SK-N-SH treated with all-trans-retinoic acid at 6 μM for 48 hours (cell line): ENCODE results near the gene SETSIP.

Source experiments
- ARNTL ChIP-seq: fragments of 450-650 bp; formaldehyde crosslinking; IDR thresholded peaks from 2 replicates; pipeline ENCODE4 v1.5.0; 2020; ENCODE audit warnings: low read depth, mild to moderate bottlenecking, moderate library complexity, borderline replicate concordance
- BACH2 ChIP-seq: fragments of 250-450 bp; sonication (Bioruptor Pico); IDR thresholded peaks from 2 replicates; pipeline ENCODE4 v1.9.0; 2021; ENCODE audit warnings: mild to moderate bottlenecking, borderline replicate concordance
- ESRRG ChIP-seq: fragments of 250-450 bp; sonication (Bioruptor Pico); IDR thresholded peaks from 2 replicates; pipeline ENCODE4 v1.6.1; 2021; ENCODE audit warnings: mild to moderate bottlenecking
- GLIS3 ChIP-seq: fragments of 250-450 bp; sonication (Bioruptor Pico); IDR thresholded peaks from 2 replicates; pipeline ENCODE4 v1.5.0; 2020; ENCODE audit warnings: mild to moderate bottlenecking, moderate library complexity
- POU6F1 ChIP-seq: fragments of 250-450 bp; sonication (Bioruptor Pico); IDR thresholded peaks from 2 replicates; pipeline ENCODE4 v1.8.0; 2021; ENCODE audit warnings: low read depth, mild to moderate bottlenecking, moderate library complexity, borderline replicate concordance
- RARB ChIP-seq: fragments of 250-450 bp; sonication (Bioruptor Pico); IDR thresholded peaks from 2 replicates; pipeline ENCODE4 v1.8.0; 2021; ENCODE audit warnings: mild to moderate bottlenecking, moderate library complexity
- SNAI2 ChIP-seq: fragments of 250-450 bp; sonication (Bioruptor Pico); IDR thresholded peaks from 2 replicates; pipeline ENCODE4 v1.5.0; 2020; ENCODE audit warnings: mild to moderate bottlenecking, moderate library complexity
- ZFP3 ChIP-seq: fragments of 250-450 bp; sonication (Bioruptor Pico); IDR thresholded peaks from 2 replicates; pipeline ENCODE4 v1.5.0; 2020; ENCODE audit warnings: mild to moderate bottlenecking, moderate library complexity
- ZFP30 ChIP-seq: fragments of 450-650 bp; formaldehyde crosslinking; IDR thresholded peaks from 2 replicates; pipeline ENCODE4 v1.5.0; 2022; ENCODE audit warnings: mild to moderate bottlenecking, moderate library complexity
- ZNF70 ChIP-seq: fragments of 450-650 bp; formaldehyde crosslinking; IDR thresholded peaks from 2 replicates; pipeline ENCODE4 v1.5.0; 2020; ENCODE audit warnings: mild to moderate bottlenecking, moderate library complexity
- TF ChIP-seq, protein P1 (sequence below): fragments of 250-450 bp; sonication (Bioruptor Pico); IDR thresholded peaks from 2 replicates; pipeline ENCODE4 v1.8.0; 2020; ENCODE audit warnings: mild to moderate bottlenecking, moderate library complexity, borderline replicate concordance
- TF ChIP-seq, protein P2 (sequence below): fragments of 250-450 bp; sonication (Bioruptor Pico); IDR thresholded peaks from 2 replicates; pipeline ENCODE4 v1.5.1; 2020; ENCODE audit warnings: low read depth, mild to moderate bottlenecking, moderate library complexity
- TF ChIP-seq, protein P3 (sequence below): fragments of 250-450 bp; sonication (Bioruptor Pico); IDR thresholded peaks from 2 replicates; pipeline ENCODE4 v1.5.1; 2021; ENCODE audit warnings: mild to moderate bottlenecking, moderate library complexity

- TF ChIP-seq, protein P1, sequence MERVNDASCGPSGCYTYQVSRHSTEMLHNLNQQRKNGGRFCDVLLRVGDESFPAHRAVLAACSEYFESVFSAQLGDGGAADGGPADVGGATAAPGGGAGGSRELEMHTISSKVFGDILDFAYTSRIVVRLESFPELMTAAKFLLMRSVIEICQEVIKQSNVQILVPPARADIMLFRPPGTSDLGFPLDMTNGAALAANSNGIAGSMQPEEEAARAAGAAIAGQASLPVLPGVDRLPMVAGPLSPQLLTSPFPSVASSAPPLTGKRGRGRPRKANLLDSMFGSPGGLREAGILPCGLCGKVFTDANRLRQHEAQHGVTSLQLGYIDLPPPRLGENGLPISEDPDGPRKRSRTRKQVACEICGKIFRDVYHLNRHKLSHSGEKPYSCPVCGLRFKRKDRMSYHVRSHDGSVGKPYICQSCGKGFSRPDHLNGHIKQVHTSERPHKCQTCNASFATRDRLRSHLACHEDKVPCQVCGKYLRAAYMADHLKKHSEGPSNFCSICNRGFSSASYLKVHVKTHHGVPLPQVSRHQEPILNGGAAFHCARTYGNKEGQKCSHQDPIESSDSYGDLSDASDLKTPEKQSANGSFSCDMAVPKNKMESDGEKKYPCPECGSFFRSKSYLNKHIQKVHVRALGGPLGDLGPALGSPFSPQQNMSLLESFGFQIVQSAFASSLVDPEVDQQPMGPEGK (CRISPR knock-in tag): no peak
- TF ChIP-seq GLIS3 (no peak), ARNTL (CRISPR knock-in tag) (no peak), ESRRG (CRISPR knock-in tag) (no peak), ZFP30 (no peak), SNAI2 (CRISPR knock-in tag) (no peak), ZFP3 (CRISPR knock-in tag) (no peak), ZNF70 (CRISPR knock-in tag) (no peak), RARB (CRISPR knock-in tag) (no peak), BACH2 (CRISPR knock-in tag) (no peak), POU6F1 (CRISPR knock-in tag) (no peak)
- TF ChIP-seq, protein P2, sequence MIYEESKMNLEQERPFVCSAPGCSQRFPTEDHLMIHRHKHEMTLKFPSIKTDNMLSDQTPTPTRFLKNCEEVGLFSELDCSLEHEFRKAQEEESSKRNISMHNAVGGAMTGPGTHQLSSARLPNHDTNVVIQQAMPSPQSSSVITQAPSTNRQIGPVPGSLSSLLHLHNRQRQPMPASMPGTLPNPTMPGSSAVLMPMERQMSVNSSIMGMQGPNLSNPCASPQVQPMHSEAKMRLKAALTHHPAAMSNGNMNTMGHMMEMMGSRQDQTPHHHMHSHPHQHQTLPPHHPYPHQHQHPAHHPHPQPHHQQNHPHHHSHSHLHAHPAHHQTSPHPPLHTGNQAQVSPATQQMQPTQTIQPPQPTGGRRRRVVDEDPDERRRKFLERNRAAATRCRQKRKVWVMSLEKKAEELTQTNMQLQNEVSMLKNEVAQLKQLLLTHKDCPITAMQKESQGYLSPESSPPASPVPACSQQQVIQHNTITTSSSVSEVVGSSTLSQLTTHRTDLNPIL (CRISPR knock-in tag): no peak
- TF ChIP-seq, protein P3, sequence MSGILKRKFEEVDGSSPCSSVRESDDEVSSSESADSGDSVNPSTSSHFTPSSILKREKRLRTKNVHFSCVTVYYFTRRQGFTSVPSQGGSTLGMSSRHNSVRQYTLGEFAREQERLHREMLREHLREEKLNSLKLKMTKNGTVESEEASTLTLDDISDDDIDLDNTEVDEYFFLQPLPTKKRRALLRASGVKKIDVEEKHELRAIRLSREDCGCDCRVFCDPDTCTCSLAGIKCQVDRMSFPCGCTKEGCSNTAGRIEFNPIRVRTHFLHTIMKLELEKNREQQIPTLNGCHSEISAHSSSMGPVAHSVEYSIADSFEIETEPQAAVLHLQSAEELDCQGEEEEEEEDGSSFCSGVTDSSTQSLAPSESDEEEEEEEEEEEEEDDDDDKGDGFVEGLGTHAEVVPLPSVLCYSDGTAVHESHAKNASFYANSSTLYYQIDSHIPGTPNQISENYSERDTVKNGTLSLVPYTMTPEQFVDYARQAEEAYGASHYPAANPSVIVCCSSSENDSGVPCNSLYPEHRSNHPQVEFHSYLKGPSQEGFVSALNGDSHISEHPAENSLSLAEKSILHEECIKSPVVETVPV (CRISPR knock-in tag): no peak
Observed at GRCh38 chr1:92117526-92117925, 42.3 kb upstream of the SETSIP start.
